IMR-90 (cell line): ENCODE data around the gene DUSP3. TPM values are rescaled to one million over a fixed set of nuclear protein-coding genes. Genes with fewer than 3 reads are reported as not detected.

Experiments
- ATAC-seq: fragments of 200-7000 bp; cut with Tn5 transposase; 2 replicates; pipeline ENCODE4 v1.9.1; 2020; ENCODE audit warnings: low read depth, mild to moderate bottlenecking, moderate library complexity
- BruUV-seq: library from RNA; stranded (reverse); fragments of 400-500 nt; replicated peaks from 2 replicates; lab custom pipeline; 2021; lab: Mats Ljungman, UMichigan
- CTCF ChIA-PET: fragments of 300-600 bp; formaldehyde crosslinking; extraction: SDS; loops from one replicate; lab custom pipeline; 2021; ENCODE audit warnings: antibody characterized with exemption; lab: Yijun Ruan, JAX
- POLR2A ChIA-PET: fragments of 300-600 bp; sonication (Branson Sonifier 250); formaldehyde crosslinking; loops from one replicate; lab custom pipeline; 2022; ENCODE audit warnings: antibody characterized with exemption; ENCODE audit not compliant: unreplicated experiment; lab: Charles Lee
- DNase-seq: peaks from one replicate; pipeline ENCODE4 v3.0.0; 2013
- H2AFZ ChIP-seq: replicated peaks from 2 replicates; pipeline ENCODE3; 2013; ENCODE audit warnings: low read length, mild to moderate bottlenecking; ENCODE audit not compliant: poor library complexity
- H2AK5ac ChIP-seq: 2 replicates; pipeline ENCODE4 v1.6.1; 2013; ENCODE audit warnings: low read depth, low read length, inconsistent platforms
- H2AK9ac ChIP-seq: replicated peaks from 2 replicates; pipeline ENCODE3; 2013; ENCODE audit warnings: mild to moderate bottlenecking, low read depth, low read length, moderate library complexity; ENCODE audit not compliant: poor library complexity
- H2BK120ac ChIP-seq: 2 replicates; pipeline ENCODE4 v1.6.1; 2013; ENCODE audit warnings: low read depth, low read length, inconsistent platforms
- H2BK15ac ChIP-seq: 3 replicates; pipeline ENCODE4 v1.6.1; 2013; ENCODE audit warnings: low read depth, low read length, inconsistent platforms
- H2BK20ac ChIP-seq: 2 replicates; pipeline ENCODE4 v1.6.1; 2013; ENCODE audit warnings: low read depth, mild to moderate bottlenecking, inconsistent platforms, low read length, moderate library complexity
- H2BK5ac ChIP-seq: 2 replicates; pipeline ENCODE4 v1.6.1; 2013; ENCODE audit warnings: mild to moderate bottlenecking, low read depth, low read length, inconsistent platforms; ENCODE audit not compliant: poor library complexity, severe bottlenecking
- H3K14ac ChIP-seq: replicated peaks from 2 replicates; pipeline ENCODE4 v1.6.1; 2013; ENCODE audit warnings: low read depth, low read length, inconsistent platforms
- H3K18ac ChIP-seq: 2 replicates; pipeline ENCODE4 v1.6.1; 2013; ENCODE audit warnings: low read depth, low read length, control low read depth
- H3K23ac ChIP-seq: 2 replicates; pipeline ENCODE4 v1.6.1; 2013; ENCODE audit warnings: low read depth, low read length, inconsistent platforms
- H3K27ac ChIP-seq: 2 replicates; pipeline ENCODE4 v1.5.1; 2013; ENCODE audit warnings: mild to moderate bottlenecking, control low read depth, low read length; ENCODE audit not compliant: insufficient read depth
- H3K27me3 ChIP-seq: 2 replicates; pipeline ENCODE4 v1.6.1; 2013; ENCODE audit warnings: low read length; ENCODE audit not compliant: control insufficient read depth, insufficient read depth
- H3K36me3 ChIP-seq: 2 replicates; pipeline ENCODE4 v1.6.1; 2013; ENCODE audit warnings: low read length, mixed read lengths; ENCODE audit not compliant: control insufficient read depth, insufficient read depth
- H3K4ac ChIP-seq: 2 replicates; pipeline ENCODE4 v1.6.1; 2013; ENCODE audit warnings: low read depth, low read length, inconsistent platforms
- H3K4me1 ChIP-seq: 2 replicates; pipeline ENCODE4 v1.6.1; 2013; ENCODE audit warnings: low read length, mixed read lengths; ENCODE audit not compliant: control insufficient read depth, insufficient read depth
- H3K4me2 ChIP-seq: 2 replicates; pipeline ENCODE4 v1.6.1; 2013; ENCODE audit warnings: low read depth, mild to moderate bottlenecking, control low read depth, low read length, moderate library complexity
- H3K4me3 ChIP-seq: 2 replicates; pipeline ENCODE4 v1.5.1; 2013; ENCODE audit warnings: low read depth, mild to moderate bottlenecking, control low read depth, low read length, moderate library complexity; ENCODE audit not compliant: insufficient read depth
- H3K56ac ChIP-seq: 2 replicates; pipeline ENCODE4 v1.6.1; 2013; ENCODE audit warnings: low read length, inconsistent platforms; ENCODE audit not compliant: insufficient read depth; ENCODE audit errors: extremely low read depth
- H3K79me1 ChIP-seq, 2 experiments: 2 replicates each; pipeline ENCODE4 v1.6.1; 2013; ENCODE audit warnings: low read length in 2 of 2, inconsistent platforms in 1 of 2, low read depth in 1 of 2
- H3K9ac ChIP-seq: 2 replicates; pipeline ENCODE4 v1.6.1; 2013; ENCODE audit warnings: low read depth, low read length, control low read depth
- H3K9me1 ChIP-seq: 2 replicates; pipeline ENCODE4 v1.6.1; 2013; ENCODE audit warnings: low read length, inconsistent platforms; ENCODE audit not compliant: insufficient read depth
- H3K9me3 ChIP-seq: 2 replicates; pipeline ENCODE4 v1.6.1; 2013; ENCODE audit warnings: low read length; ENCODE audit not compliant: control insufficient read depth, insufficient read depth
- H4K20me1 ChIP-seq: 2 replicates; pipeline ENCODE4 v1.6.1; 2013; ENCODE audit warnings: low read length, inconsistent platforms; ENCODE audit not compliant: insufficient read depth
- H4K5ac ChIP-seq: 2 replicates; pipeline ENCODE4 v1.6.1; 2013; ENCODE audit warnings: mild to moderate bottlenecking, low read depth, low read length, control low read depth
- H4K8ac ChIP-seq, 2 experiments: 2 replicates each; pipeline ENCODE4 v1.6.1; 2013; ENCODE audit warnings: low read depth in 2 of 2, low read length in 2 of 2, control low read depth in 1 of 2, inconsistent platforms in 1 of 2
- H4K91ac ChIP-seq: 2 replicates; pipeline ENCODE4 v1.6.1; 2013; ENCODE audit warnings: low read depth, low read length, inconsistent platforms; ENCODE audit not compliant: insufficient read depth
- NFE2L2 ChIP-seq: fragments of 150-350 bp; IDR thresholded peaks from 2 replicates; pipeline ENCODE4 v1.6.1; 2016; ENCODE audit warnings: low read depth, mild to moderate bottlenecking, low read length
- RFX5 ChIP-seq: IDR thresholded peaks from 2 replicates; pipeline ENCODE4 v1.8.0; 2012; ENCODE audit warnings: low read depth, mild to moderate bottlenecking, low read length, moderate library complexity
- WGBS, 2 experiments: methylation state at CpG; one replicate each; pipeline versions ENCODE4 v1.1.5 to v1.1.7; 2013; ENCODE audit warnings: missing lambda C conversion rate in 2 of 2; ENCODE audit not compliant: insufficient read length in 1 of 2; ENCODE audit errors: extremely low coverage in 2 of 2; 5-methylcytosine and 5-hydroxymethylcytosine counted together
- dilution Hi-C: fragments of 300-500 bp; cut with HindIII; formaldehyde crosslinking; loops from one replicate; pipeline ENCODE4 v1.14.3; 2018; ENCODE audit warnings: low sequenced_read_pairs; ENCODE audit not compliant: unreplicated experiment
- in situ Hi-C: fragments of 300-500 bp; cut with MboI; formaldehyde crosslinking; loops from 3 replicates; pipeline ENCODE4 v1.14.3; 2019; ENCODE audit warnings: low sequenced_read_pairs, inconsistent platforms, mixed read lengths
- intact Hi-C: fragments of 100-400 bp; cut with micrococcal nuclease; formaldehyde crosslinking; loops from 2 replicates; pipeline ENCODE4 v1.10.0; 2022
- polyA plus RNA-seq, 3 experiments: library from polyadenylated mRNA; depleted of rRNA; stranded (reverse); fragments of >200 nt; gene quantifications; 2 replicates each; pipeline ENCODE4 v1.2.3, GENCODE V29; 2012; ENCODE audit warnings: low replicate concordance in 1 of 3
- total RNA-seq: library from RNA; depleted of rRNA; stranded (reverse); fragments of >200 nt; gene quantifications from 2 replicates; pipeline ENCODE4 v1.2.3, GENCODE V29; 2012

Gene DUSP3
- total and polyA plus RNA-seq, 2 of the 4 experiments (the other 2 are of a cell fraction), result 33.3 to 40.9 TPM

GRCh38 chr17:43721537-43722268 lies 57.1 kb downstream of the DUSP3 start:
- H2BK5ac ChIP-seq, result peak overlapping the region; percentile 5
- no peak overlapping the region for H2AFZ ChIP-seq
- H3K56ac ChIP-seq, result peak overlapping the region; percentile 24; the same call in 1 of the 2 replicates
- BruUV-seq, result no TSS peak
- dilution Hi-C loops, result no loop called here
- peak overlapping the region; percentile 26; the same call in 1 of the 2 replicates for H3K23ac ChIP-seq
- peak overlapping the region; percentile 13; the same call in 1 of the 2 replicates for H3K27ac ChIP-seq
- peak overlapping the region; percentile 10; the same call in 1 of the 2 replicates for H2AK5ac ChIP-seq
- peak; percentile 35 for DNase-seq
- H3K18ac ChIP-seq, result peak overlapping the region; percentile 57
- no peaks in the 10 kb centered on the region for H3K79me1 ChIP-seq
- H3K4me3 ChIP-seq, result no peak overlapping the region
- WGBS, 2 experiments, result 100% methylated on average over 2 of the region's 4 CpGs; no CpG with 5 or more reads in 1 of the 2 experiments
- no peaks in the 10 kb centered on the region for H3K36me3 ChIP-seq
- no peaks in the 10 kb centered on the region for H4K20me1 ChIP-seq
- peak overlapping the region; percentile 55 for H3K14ac ChIP-seq
- H2BK120ac ChIP-seq, result peak overlapping the region; percentile 82
- H3K4ac ChIP-seq, result peak overlapping the region; percentile 32
- H4K91ac ChIP-seq, result peak overlapping the region; percentile 80
- H3K27me3 ChIP-seq, result no peaks in the 10 kb centered on the region
- CTCF ChIA-PET, result no interaction called here
- H2BK20ac ChIP-seq, result peak overlapping the region; percentile 82
- no peak overlapping the region for H3K4me2 ChIP-seq
- no peak for ATAC-seq
- H2BK15ac ChIP-seq, result peak overlapping the region; percentile 55; the same call in 1 of the 3 replicates
- intact Hi-C loops, result no loop called here
- peaks cover 12% of the 10 kb centered on the region for H3K4me1 ChIP-seq
- peak overlapping the region; percentile 26 for H2AK9ac ChIP-seq
- peak overlapping the region; percentile 77 to 98; a peak in 2 of 4 replicates for H4K8ac ChIP-seq
- H4K5ac ChIP-seq, result peak overlapping the region; percentile 56
- TF ChIP-seq RFX5, result no peak
- peak; percentile 85 for TF ChIP-seq NFE2L2
- in situ Hi-C loops, result no loop called here
- no peaks in the 10 kb centered on the region for H3K9me3 ChIP-seq
- POLR2A ChIA-PET, result interaction anchor here (0.6 kb wide), 1 partner anchor 20 kb away, joined by 4 read pairs; no protein-coding TSS in a partner anchor
- H3K9me1 ChIP-seq, result peaks cover 13% of the 10 kb centered on the region; the same call in 1 of the 2 replicates
- no peak overlapping the region for H3K9ac ChIP-seq
